HepG2 (cell line): ENCODE data around the gene XXYLT1. TPM values are rescaled to one million over a fixed set of nuclear protein-coding genes. Genes with fewer than 3 reads are reported as not detected.

Source experiments
- GABPA ChIP-seq, 2 experiments: IDR thresholded peaks; 2 replicates each; pipeline ENCODE4 v1.6.1; 2011 to 2016; ENCODE audit warnings: low read depth in 2 of 2, low read length in 1 of 2, missing biosample characterization in 1 of 2, missing genetic modification characterization in 1 of 2
- MAZ ChIP-seq, 2 experiments: sonication (generic) in 1 of 2; formaldehyde crosslinking in 1 of 2; IDR thresholded peaks; 2 replicates each; pipeline versions ENCODE4 v1.5.0 to v1.6.1; 2012 to 2020; ENCODE audit warnings: low read depth in 2 of 2, mild to moderate bottlenecking in 2 of 2, borderline replicate concordance in 1 of 2, improper control_type of control experiment in 1 of 2, low read length in 1 of 2, missing genetic modification reagents in 1 of 2, moderate library complexity in 1 of 2
- PAWR ChIP-seq: sonication (generic); formaldehyde crosslinking; IDR thresholded peaks from 2 replicates; pipeline ENCODE4 v1.4.0; 2020; ENCODE audit warnings: missing genetic modification reagents, mild to moderate bottlenecking, borderline replicate concordance
- PHF5A ChIP-seq: IDR thresholded peaks from one replicate; pipeline ENCODE4 v1.6.1; 2018; ENCODE audit warnings: low read depth, missing genetic modification reagents; ENCODE audit not compliant: unreplicated experiment
- TARDBP ChIP-seq: sonication (generic); formaldehyde crosslinking; IDR thresholded peaks from 2 replicates; pipeline ENCODE4 v1.8.0; 2022; ENCODE audit warnings: mild to moderate bottlenecking, missing genetic modification reagents
- ZNF235 ChIP-seq: sonication (generic); formaldehyde crosslinking; IDR thresholded peaks from 2 replicates; pipeline ENCODE4 v1.8.1; 2023; ENCODE audit warnings: mild to moderate bottlenecking, missing genetic modification reagents, borderline replicate concordance
- ZNF33A ChIP-seq: sonication (generic); formaldehyde crosslinking; IDR thresholded peaks from 2 replicates; pipeline ENCODE4 v1.5.1; 2020; ENCODE audit warnings: missing genetic modification reagents, mild to moderate bottlenecking, moderate library complexity, borderline replicate concordance
- ZNF558 ChIP-seq: sonication (generic); formaldehyde crosslinking; IDR thresholded peaks from 2 replicates; pipeline ENCODE4 v1.9.0; 2022; ENCODE audit warnings: mild to moderate bottlenecking, missing genetic modification reagents, borderline replicate concordance
- polyA plus RNA-seq, 8 experiments: library from polyadenylated mRNA; depleted of rRNA in 3 of 8; stranded (reverse) in 7 of 8; unstranded in 1 of 8; fragments of >200 nt; fragmentation: Illumina TruSeq in 4 of 8; extraction: Trizol in 4 of 8; gene quantifications; 2 replicates each; pipeline versions ENCODE4 v1.2.1 to v1.2.3, GENCODE V29; 2011 to 2016; ENCODE audit warnings: low read depth in 4 of 8, missing spikeins in 1 of 8, mixed read lengths in 1 of 8; ENCODE audit not compliant: insufficient read depth in 1 of 8
- total RNA-seq, 5 experiments: library from RNA; depleted of rRNA; stranded (reverse); fragments of >200 nt; fragmentation: Illumina TruSeq; extraction: Trizol; gene quantifications; 2 replicates each; pipeline ENCODE4 v1.2.3, GENCODE V29; 2016; ENCODE audit warnings: low read depth in 1 of 5
- TF ChIP-seq, protein P1 (sequence below): sonication (generic); formaldehyde crosslinking; IDR thresholded peaks from 2 replicates; pipeline ENCODE4 v1.8.0; 2022; ENCODE audit warnings: missing genetic modification reagents, mild to moderate bottlenecking, moderate library complexity, borderline replicate concordance
- TF ChIP-seq, protein P2 (sequence below): IDR thresholded peaks from 2 replicates; pipeline ENCODE4 v1.6.1; 2016; ENCODE audit warnings: low read depth, missing genetic modification reagents, missing compliant biosample characterization
- TF ChIP-seq, protein P3 (sequence below): sonication (generic); formaldehyde crosslinking; IDR thresholded peaks from 2 replicates; pipeline ENCODE4 v1.4.0; 2020; ENCODE audit warnings: missing genetic modification reagents
- TF ChIP-seq, protein P4 (sequence below): sonication (generic); formaldehyde crosslinking; IDR thresholded peaks from 2 replicates; pipeline ENCODE4 v1.5.0; 2020; ENCODE audit warnings: mild to moderate bottlenecking, missing genetic modification reagents, borderline replicate concordance

XXYLT1 gene
- total and polyA plus RNA-seq, 2 of the 13 experiments (the other 11 are each of a cell fraction or from before 2014, with no cell fraction given) = 17.7 to 19.0 TPM

DNA sequence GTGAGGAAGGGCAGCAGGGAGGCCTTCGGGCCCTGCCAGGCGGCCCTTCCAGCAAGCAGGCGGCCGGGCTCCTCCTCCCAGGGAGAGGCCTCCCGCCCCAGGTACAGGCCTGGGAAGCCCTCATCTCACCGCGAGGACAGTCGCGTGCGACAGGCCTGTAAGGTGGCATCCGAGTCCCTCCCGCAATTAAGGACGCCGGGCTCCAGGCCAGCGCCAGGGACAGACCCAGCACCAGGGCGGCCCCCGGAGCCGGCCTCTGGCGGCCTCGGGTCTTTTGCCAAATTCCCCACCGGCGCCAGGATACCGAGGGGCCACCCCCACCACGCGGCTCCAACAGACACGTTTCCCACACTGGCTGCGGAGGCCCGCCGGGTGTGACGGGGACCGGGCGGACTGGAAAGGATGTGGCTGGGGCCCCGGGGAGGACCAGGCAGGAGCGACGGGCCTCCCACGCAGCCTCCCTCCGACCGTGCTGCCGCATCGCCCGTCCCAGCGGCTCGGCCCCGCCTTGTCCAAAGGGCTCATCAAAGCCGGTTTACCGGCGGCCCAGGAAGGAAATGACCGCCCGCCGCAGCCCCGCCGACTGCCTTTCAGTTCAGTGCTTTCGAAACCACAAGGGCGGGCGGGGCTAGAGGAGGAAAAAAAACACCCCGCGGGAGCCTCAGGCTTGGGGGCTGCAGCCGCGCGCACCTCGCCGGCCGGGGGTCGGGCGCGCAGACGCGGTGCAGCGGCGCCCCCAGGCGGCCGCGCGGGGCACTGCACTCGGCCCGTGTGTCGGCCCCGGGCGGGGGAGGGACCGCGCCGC, 11.3 kb downstream of the XXYLT1 start (continued):
- TF ChIP-seq, protein P1, sequence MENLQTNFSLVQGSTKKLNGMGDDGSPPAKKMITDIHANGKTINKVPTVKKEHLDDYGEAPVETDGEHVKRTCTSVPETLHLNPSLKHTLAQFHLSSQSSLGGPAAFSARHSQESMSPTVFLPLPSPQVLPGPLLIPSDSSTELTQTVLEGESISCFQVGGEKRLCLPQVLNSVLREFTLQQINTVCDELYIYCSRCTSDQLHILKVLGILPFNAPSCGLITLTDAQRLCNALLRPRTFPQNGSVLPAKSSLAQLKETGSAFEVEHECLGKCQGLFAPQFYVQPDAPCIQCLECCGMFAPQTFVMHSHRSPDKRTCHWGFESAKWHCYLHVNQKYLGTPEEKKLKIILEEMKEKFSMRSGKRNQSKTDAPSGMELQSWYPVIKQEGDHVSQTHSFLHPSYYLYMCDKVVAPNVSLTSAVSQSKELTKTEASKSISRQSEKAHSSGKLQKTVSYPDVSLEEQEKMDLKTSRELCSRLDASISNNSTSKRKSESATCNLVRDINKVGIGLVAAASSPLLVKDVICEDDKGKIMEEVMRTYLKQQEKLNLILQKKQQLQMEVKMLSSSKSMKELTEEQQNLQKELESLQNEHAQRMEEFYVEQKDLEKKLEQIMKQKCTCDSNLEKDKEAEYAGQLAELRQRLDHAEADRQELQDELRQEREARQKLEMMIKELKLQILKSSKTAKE (CRISPR knock-in tag) = peak; percentile 79; the same call in 1 of the 2 replicates
- TF ChIP-seq, protein P2, sequence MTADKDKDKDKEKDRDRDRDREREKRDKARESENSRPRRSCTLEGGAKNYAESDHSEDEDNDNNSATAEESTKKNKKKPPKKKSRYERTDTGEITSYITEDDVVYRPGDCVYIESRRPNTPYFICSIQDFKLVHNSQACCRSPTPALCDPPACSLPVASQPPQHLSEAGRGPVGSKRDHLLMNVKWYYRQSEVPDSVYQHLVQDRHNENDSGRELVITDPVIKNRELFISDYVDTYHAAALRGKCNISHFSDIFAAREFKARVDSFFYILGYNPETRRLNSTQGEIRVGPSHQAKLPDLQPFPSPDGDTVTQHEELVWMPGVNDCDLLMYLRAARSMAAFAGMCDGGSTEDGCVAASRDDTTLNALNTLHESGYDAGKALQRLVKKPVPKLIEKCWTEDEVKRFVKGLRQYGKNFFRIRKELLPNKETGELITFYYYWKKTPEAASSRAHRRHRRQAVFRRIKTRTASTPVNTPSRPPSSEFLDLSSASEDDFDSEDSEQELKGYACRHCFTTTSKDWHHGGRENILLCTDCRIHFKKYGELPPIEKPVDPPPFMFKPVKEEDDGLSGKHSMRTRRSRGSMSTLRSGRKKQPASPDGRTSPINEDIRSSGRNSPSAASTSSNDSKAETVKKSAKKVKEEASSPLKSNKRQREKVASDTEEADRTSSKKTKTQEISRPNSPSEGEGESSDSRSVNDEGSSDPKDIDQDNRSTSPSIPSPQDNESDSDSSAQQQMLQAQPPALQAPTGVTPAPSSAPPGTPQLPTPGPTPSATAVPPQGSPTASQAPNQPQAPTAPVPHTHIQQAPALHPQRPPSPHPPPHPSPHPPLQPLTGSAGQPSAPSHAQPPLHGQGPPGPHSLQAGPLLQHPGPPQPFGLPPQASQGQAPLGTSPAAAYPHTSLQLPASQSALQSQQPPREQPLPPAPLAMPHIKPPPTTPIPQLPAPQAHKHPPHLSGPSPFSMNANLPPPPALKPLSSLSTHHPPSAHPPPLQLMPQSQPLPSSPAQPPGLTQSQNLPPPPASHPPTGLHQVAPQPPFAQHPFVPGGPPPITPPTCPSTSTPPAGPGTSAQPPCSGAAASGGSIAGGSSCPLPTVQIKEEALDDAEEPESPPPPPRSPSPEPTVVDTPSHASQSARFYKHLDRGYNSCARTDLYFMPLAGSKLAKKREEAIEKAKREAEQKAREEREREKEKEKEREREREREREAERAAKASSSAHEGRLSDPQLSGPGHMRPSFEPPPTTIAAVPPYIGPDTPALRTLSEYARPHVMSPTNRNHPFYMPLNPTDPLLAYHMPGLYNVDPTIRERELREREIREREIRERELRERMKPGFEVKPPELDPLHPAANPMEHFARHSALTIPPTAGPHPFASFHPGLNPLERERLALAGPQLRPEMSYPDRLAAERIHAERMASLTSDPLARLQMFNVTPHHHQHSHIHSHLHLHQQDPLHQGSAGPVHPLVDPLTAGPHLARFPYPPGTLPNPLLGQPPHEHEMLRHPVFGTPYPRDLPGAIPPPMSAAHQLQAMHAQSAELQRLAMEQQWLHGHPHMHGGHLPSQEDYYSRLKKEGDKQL (CRISPR knock-in tag) = no peak; the same call in 1 of the 2 replicates
- TF ChIP-seq PAWR (CRISPR knock-in tag) (0 out of 2 replicates have a peak, but pooled peaks have one; percentile 58), ZNF33A (no peak), PHF5A (no peak), MAZ (IDR thresholded peaks at IDR 0.05; ENCODE audit: borderline replicate concordance, low read depth, low read length) (peak; percentile 76), MAZ (CRISPR knock-in tag; IDR thresholded peaks at IDR 0.05; ENCODE audit: low read depth) (peak; percentile 97), GABPA (IDR thresholded peaks at IDR 0.05; ENCODE audit: low read depth, low read length) (no peak), GABPA (CRISPR knock-in tag; IDR thresholded peaks at IDR 0.05; ENCODE audit: low read depth) (peak; percentile 58; the same call in 1 of the 2 replicates), TARDBP (CRISPR knock-in tag) (peak; percentile 73; the same call in 1 of the 2 replicates), ZNF558 (CRISPR knock-in tag) (peak; percentile 71; the same call in 1 of the 2 replicates), ZNF235 (peak; percentile 66; the same call in 1 of the 2 replicates)
- TF ChIP-seq, protein P3, sequence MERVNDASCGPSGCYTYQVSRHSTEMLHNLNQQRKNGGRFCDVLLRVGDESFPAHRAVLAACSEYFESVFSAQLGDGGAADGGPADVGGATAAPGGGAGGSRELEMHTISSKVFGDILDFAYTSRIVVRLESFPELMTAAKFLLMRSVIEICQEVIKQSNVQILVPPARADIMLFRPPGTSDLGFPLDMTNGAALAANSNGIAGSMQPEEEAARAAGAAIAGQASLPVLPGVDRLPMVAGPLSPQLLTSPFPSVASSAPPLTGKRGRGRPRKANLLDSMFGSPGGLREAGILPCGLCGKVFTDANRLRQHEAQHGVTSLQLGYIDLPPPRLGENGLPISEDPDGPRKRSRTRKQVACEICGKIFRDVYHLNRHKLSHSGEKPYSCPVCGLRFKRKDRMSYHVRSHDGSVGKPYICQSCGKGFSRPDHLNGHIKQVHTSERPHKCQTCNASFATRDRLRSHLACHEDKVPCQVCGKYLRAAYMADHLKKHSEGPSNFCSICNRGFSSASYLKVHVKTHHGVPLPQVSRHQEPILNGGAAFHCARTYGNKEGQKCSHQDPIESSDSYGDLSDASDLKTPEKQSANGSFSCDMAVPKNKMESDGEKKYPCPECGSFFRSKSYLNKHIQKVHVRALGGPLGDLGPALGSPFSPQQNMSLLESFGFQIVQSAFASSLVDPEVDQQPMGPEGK = peak; percentile 95
- TF ChIP-seq, protein P4, sequence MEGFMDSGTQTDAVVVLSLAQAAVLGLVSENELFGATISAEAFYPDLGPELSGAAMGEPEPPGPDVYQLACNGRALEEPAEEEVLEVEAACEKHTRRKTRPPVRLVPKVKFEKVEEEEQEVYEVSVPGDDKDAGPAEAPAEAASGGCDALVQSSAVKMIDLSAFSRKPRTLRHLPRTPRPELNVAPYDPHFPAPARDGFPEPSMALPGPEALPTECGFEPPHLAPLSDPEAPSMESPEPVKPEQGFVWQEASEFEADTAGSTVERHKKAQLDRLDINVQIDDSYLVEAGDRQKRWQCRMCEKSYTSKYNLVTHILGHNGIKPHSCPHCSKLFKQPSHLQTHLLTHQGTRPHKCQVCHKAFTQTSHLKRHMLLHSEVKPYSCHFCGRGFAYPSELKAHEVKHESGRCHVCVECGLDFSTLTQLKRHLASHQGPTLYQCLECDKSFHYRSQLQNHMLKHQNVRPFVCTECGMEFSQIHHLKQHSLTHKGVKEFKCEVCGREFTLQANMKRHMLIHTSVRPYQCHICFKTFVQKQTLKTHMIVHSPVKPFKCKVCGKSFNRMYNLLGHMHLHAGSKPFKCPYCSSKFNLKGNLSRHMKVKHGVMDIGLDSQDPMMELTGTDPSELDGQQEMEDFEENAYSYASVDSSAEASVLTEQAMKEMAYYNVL (CRISPR knock-in tag) = peak; percentile 55; the same call in 1 of the 2 replicates
